Stimulated activated CD4-positive, alpha-beta T cell treated with anti-CD3 and anti-CD28 coated beads, Interleukin-12 subunit alpha, Interleukin-12 subunit beta, amount 100 ng/mL, for 24 hours (primary cell): ENCODE measurements around the gene AKAP13.

Experiments used
- DNase-seq, 2 experiments: peaks; one replicate each; pipeline ENCODE4 v3.0.0-alpha.2; 2020; ENCODE audit warnings: low read depth in 2 of 2

Gene AKAP13

GRCh38 chr15:85753261-85753660 lies 372.9 kb downstream of the AKAP13 start:
- DNase-seq, result no peak

GRCh38 chr15:85753791-85754452 lies 373.5 kb downstream of the AKAP13 start:
- no peak for DNase-seq

- DNase-seq, result no peak
Measured at GRCh38 chr15:85754989-85755388, 374.6 kb downstream of the AKAP13 start.

- DNase-seq, result no peak
Measured at GRCh38 chr15:85755471-85755870, 375.1 kb downstream of the AKAP13 start.

GRCh38 chr15:85755942-85756341 lies 375.5 kb downstream of the AKAP13 start:
- no peak for DNase-seq

- DNase-seq, result no peak
Measured at GRCh38 chr15:85756411-85757072, 376.1 kb downstream of the AKAP13 start.

GRCh38 chr15:85757073-85757938 lies 376.9 kb downstream of the AKAP13 start:
- DNase-seq, result no peak

GRCh38 chr15:85757939-85758654 lies 377.7 kb downstream of the AKAP13 start:
- DNase-seq, result no peak

- no peak for DNase-seq
Measured at GRCh38 chr15:85758655-85758978, 378.2 kb downstream of the AKAP13 start.

- no peak for DNase-seq
Measured at GRCh38 chr15:85759376-85759775, 379.0 kb downstream of the AKAP13 start.

- no peak for DNase-seq
Measured at GRCh38 chr15:85760049-85760448, 379.6 kb downstream of the AKAP13 start.

- no peak for DNase-seq
Measured at GRCh38 chr15:85760531-85761371, 380.3 kb downstream of the AKAP13 start.

- DNase-seq, result no peak
Measured at GRCh38 chr15:85761635-85762034, 381.2 kb downstream of the AKAP13 start.

- no peak for DNase-seq
Measured at GRCh38 chr15:85762039-85762755, 381.8 kb downstream of the AKAP13 start.

- DNase-seq, result no peak
Measured at GRCh38 chr15:85762756-85763127, 382.3 kb downstream of the AKAP13 start.

GRCh38 chr15:85763157-85763556 lies 382.8 kb downstream of the AKAP13 start:
- DNase-seq, result no peak

- no peak for DNase-seq
Measured at GRCh38 chr15:85763673-85764633, 383.6 kb downstream of the AKAP13 start.

GRCh38 chr15:85764649-85765277 lies 384.4 kb downstream of the AKAP13 start:
- DNase-seq, result no peak
